Measurements from ENCODE around the gene TCF25.
"Not testable (repeated sequence)": the region's sequence is repeated elsewhere in the genome, so short reads cannot be mapped to it uniquely, and the experiment has no call there.

The TCF25 gene

DNA sequence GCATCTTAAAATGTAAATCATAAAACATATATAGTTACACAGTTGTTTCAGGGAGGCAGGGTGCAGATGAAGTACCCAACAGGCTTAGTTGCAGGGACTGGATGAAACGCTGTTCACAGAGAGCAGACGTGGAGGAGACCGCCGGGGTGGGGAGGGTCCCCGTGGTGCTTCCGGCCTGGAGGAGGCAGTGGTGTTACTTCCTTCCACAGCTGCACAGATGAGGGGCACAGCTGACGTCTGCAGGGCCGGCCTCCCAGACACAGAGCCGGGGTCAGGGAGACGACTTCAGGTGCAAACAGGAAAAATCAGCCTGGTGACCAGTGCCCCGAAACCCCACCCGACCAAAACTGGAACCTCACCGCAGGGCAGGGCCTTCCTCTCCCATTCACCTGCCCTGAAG lies 28.0 kb upstream of the TCF25 start:
- DNase-seq (ENCODE audit: low read depth) = no peak

DNA sequence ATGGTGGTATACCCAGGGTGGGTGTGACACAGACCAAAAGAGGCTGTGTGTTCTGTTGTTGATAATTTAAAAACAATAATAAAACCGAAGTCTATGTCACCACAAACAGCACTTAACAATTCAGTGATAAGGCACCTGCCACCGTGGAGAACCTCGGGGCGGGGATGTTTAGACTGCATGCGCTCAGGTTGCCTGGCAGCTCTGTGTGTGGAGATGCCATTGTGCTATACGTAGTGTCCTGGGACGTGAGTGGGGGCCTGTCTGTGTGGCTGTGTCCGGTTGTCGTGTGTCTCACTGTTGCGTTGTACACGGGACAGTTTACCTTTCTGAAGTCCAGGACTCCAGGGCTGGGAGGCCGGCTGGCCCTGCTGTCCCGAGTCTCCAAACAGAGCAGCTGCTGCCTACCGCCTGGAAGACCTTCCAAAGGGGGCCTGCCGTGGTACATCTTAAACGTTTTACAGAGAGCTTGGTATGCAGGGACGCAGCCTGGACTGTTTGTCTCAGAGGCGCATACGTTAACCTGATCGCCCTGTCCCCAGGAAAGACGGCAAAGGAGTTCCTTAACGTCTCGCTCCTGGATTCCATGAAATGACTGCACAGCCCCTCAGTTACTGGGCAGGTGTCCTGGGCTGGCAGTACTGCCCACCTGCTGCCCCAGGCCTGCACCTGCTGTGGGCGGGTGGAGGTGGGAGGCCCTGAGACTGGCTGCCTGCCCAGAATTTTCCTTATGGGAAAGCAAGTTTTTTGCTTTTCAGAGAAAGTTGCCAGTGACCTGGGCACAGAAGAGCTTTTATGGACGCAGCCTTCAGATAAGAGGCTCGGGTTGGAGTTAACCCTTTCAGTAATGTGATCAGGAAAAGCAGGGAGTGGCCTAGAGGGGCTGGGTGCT lies 26.1 kb upstream of the TCF25 start:
- no peak for DNase-seq (ENCODE audit: low read depth)

DNA sequence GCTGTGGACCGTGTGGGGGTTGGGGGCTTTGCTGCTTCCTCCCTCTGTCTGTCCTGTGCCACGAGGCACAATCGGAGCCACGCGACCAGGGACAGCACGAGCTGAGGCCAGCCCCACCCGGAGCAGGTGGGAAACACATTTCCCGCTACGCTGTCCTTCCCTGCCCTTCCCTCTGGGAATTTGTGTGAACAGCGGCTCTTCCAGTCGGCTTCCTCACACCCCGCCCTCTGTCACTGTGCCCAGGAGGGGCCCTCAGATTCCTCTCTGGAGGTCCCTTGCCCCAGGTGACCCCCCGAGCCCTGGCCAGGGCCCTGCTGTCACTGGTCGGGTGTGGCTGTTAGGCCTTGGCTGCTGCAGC lies 25.5 kb upstream of the TCF25 start:
- no peak for DNase-seq (ENCODE audit: low read depth)

DNA sequence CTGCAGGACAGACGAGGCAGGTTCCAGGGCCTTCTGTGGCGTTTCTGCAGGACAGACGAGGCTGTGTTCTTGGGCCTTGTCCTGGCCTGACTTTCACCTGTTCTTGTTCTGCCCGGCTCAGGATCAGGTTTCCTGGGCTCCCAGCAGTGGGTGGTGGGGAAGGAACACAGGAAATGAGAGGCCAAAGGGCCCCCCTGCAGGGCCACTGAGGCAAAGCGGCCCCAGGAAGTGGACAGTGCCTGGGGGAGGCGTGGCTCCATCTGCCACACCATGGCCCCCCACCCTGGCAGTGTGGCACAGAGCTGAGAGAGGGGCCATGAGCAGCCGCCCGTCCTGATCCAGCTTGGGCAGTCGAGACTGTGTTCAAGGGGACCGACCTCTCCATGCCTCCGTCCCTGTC lies 24.4 kb upstream of the TCF25 start:
- no peak for DNase-seq (ENCODE audit: low read depth)

DNA sequence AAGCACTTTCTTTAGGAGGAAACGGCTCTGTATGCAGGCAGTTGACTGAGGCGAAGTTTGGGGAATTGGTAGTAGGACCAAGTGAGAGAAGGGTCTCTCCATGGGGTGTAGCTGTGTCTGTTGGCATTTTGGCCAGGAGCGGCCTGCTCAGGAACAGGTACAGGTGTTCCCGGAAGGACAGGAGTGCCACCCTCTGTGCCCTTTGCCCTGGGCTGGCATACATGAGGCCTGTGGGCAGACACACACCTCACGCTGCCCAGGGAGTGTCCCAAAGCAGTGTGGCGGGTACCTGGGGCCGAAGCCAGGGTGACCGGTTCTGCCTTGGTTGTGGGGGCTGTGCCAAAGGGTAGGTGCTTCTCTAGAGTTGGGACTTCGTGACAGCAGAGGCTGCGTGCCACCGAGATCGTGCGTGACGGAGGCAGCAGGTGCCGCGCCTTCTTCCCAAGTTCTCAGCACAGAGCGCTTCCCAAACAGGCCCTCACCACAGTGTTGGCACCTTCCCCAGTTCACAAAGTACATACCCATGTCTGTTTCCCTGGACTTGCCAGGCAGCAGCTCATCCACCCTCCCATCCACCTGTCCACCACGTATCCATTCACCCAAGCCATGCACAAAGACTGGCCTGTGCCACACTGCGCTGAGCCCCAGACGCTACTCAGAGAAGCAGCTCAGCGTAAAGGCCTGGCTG lies 19.9 kb upstream of the TCF25 start:
- DNase-seq (ENCODE audit: low read depth) = no peak

DNA sequence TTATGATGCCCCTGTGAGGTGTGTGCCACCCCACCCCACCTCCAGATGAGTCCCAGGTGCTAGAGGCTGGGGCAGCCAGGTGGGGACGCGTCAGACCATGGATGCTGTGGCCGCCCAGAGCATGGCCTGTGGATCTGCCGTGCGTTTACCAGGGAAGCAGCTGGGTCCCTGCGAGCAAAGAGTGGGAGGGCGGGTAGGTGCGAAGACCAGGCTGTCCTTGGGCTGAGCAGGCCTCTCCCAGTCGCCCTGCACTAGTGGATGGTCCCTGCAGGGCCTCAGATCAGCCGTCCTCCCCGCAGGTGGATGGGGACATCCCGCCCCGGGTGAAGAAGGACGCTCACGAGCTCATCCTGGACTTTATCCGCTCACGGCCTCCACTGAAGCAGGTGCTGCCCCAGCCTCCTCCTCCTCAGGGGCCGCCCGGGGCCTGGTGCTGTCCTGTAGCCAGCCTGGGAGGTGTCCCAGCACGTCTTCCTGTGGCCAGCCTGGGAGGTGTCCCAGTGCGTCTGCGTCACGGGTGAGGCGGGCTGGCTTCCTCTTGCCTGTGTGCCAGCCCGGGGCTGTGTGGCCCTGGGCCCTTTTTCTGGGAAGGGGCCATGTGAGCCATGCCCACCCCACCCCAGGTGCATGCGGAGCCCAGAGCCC lies 18.0 kb upstream of the TCF25 start:
- no peak for DNase-seq (ENCODE audit: low read depth)

DNA sequence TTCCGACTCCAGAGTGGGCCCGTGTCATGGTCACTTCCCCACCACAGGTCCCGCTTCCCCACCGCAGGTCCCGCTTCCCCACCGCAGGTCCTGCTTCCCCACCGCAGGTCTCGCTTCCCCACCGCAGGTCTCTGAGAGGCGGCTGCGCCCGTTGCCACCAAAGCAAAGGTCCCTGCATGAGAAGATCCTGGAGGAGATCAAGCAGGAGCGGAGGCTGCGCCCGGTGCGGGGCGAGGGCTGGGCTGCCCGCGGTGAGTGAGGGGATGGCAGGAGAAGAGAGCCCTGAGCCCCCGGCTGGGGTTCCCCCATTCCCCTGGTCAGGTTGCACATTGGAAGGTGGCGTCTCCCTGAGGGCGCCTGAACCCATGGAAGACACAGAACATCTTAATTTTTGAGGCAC lies 17.4 kb upstream of the TCF25 start:
- DNase-seq (ENCODE audit: low read depth) = no peak

DNA sequence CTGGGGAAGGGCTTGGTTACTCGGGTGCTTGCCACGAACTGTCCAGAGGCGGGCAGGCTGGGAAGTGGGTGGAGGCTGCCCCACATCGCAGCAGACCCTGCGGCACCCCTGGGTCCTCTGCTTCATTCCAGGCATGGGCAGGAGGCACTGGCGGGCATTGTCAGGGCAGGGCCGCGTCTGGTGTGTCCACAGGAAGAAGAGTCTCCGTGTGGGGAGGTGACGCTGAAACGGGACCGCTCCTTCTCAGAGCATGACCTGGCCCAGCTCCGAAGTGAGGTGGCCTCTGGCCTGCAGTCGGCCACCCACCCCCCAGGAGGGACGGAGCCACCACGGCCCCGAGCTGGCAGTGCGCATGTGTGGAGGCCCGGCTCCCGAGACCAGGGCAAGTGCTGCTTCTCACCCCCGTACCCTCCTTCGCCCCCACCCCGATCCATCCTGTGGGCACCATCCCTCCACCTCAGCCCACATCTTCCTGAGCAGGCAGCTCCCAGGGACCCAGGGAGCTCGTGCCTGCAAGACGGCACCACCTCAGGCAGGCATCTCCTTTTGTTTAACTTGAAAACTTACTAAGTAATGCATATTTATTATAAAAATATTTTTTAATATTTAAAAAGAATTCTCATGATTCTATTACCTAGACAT lies 14.3 kb upstream of the TCF25 start:
- no peak for DNase-seq (ENCODE audit: low read depth)

DNA sequence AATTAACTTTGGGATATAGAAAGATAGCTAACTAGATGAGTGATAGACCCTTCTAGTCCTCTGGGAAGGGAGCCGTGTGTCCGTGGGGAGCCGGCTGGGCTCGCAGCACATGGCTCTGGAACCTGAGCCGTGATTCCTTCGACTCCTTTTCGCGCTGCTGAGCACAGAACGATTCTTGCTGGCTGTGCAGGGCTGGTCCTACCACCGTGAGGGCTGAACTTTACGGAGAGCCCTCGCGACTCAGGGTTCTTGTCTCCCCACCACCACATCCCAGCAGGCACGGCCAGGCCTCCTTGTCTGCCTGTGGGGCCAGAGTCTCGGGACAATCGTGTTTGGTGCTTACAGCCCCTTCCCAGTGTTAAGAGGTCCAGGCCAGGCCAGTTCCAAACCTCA lies 13.8 kb upstream of the TCF25 start:
- DNase-seq (ENCODE audit: low read depth) = no peak

DNA sequence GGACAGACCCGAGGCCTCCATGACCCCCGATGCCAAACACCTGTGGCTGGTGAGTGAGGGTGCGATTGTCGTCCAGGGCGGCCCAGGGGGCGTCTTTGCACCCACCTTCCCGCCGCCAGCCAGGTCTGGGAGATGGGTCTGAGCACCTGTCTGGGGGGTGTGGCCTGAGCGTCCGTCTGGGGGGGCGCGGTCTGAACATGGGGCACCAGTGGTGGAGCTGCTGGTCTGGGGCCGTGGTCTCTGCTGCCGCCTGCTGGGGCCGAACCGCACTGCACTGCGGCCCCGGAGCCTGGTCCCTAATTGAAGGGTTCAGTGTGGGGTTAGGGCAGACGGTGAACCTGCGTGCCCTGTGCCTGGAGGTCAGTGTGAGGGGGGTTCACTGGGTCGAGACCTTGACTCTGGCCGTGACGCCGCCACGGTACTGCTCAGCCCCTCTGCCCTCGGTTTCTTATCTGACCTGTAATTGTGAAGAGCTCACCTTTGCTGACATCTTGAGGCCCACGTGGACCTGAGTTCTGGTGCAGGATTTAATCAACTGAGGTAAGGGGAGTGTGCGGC lies 12.6 kb upstream of the TCF25 start:
- DNase-seq (ENCODE audit: low read depth) = peak; percentile 69

DNA sequence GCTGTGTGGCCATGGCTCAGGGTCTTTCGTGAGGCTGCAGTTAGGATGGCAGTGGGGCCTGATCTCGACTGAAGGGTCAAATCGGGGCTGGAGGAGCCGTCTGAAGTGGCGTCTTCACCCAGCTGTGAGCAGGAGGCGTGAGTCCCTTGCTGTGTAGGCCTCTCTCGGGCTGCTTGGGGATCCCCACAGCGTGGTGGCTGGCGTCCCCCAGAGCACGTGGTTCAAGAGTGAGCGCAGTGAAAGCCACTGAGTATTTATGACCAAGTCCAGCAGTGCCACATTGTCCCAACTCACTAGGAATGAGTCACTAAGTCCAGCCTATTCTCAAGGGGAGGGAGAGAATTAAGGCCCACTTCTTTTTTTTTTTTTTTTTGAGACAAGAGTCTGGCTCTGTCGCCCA lies 11.7 kb upstream of the TCF25 start:
- peak; percentile 25 for DNase-seq (ENCODE audit: low read depth)

DNA sequence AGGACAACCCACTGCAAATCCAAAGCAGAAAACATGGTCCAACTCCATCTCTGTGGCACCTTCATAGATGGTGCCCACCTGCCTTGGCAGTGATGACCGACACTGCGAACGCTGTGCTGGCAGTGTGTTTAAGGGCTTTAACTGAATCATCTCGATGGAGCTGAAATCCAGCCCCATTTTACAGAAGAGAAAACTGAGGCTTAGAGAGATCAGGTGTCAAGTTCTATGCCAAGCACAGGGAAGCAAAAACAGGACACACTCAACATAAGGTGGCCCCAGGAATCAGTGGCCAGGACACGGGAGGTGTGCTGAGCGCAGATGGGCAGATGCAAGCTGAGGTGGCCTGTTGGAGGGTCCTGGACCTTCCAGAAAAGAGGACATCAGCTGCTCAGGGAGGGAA lies 10.7 kb upstream of the TCF25 start:
- DNase-seq (ENCODE audit: low read depth) = no peak

DNA sequence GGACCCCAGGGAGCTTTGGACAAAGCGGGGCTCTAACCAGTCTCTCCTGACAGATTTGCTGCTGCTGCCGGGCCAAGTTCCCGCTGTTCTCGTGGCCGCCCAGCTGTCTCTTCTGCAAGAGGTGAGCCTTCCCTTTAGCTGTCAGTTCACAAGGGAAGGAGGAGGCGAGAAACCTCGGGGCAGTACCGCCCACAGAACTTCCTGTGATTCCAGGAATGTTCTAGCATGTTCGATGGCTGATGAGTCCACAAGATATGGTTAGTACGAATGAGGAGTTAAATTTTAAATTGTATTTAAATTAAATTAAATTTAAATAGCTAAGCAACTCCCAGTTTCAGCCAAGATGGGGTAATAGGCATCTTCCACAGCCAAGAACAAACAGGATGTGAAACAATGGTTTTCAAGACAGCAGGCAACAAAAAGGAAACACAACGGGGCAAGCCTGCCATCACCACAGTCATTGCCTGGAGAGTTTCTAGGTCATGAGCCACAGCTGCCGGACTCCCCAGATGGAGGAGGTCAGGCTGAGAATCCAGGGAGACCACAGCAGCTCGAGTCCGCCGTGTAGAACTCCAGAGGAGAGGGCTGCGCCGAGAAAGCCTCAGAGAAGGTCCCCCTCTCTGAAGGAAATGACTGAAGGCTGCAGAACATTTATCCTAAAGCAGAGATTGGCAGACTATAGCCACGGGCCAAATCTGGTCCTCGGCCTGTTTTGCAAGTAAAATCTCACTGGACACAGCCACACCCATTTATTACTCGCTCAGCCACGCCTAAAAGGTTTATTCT lies 9.5 kb upstream of the TCF25 start:
- DNase-seq (ENCODE audit: low read depth) = peak; percentile 31

DNA sequence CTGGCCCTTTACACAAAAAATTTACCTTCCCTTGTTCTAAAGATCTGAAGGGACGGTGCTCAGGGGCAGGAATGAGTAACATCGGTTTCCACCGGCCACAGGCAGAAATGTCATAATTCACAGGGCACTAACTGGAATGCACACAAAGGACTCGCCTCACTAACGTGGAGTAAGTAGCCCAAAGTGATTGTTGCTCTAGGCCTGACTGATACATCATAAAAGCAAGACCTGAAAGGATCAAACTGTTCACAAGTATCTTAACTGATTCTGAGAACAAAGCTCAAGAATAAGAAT lies 8.9 kb upstream of the TCF25 start:
- DNase-seq (ENCODE audit: low read depth) = peak; percentile 55

DNA sequence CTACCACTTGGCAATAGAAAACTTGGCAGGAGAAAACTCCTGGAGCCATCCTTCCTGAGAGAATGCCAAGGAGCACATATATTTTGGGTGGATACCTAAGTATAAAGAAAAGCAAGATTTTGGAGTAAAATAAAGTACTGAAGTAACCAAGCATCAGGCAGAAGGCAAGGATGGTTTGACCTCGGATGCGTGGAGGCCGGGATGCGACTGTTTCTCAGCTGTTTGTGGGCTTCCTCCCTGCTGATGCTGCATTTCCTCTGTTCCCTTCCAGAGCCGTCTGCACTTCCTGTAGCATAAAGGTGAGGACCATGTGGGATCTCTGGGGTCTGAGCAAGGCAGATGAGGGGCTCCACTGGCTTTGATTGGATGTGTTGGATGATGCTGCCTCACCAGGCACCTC lies 5.5 kb upstream of the TCF25 start:
- DNase-seq (ENCODE audit: low read depth) = no peak

DNA sequence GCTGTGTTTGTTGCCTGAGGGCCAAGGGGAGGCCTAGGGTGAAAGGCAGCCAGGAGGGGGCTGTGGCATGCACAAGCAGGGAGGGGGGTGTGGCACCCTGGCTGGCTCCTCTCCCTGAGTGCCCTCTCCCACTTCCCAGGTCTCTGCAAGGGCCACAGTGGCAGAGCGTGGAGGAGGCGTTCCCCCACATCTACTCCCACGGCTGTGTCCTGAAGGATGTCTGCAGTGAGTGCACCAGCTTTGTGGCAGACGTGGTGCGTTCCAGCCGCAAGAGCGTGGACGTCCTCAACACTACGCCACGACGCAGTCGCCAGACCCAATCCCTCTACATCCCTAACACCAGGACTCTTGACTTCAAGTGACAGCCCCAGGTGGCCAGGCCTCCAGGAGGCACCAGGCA lies 3.5 kb upstream of the TCF25 start:
- no peak for DNase-seq (ENCODE audit: low read depth)

DNA sequence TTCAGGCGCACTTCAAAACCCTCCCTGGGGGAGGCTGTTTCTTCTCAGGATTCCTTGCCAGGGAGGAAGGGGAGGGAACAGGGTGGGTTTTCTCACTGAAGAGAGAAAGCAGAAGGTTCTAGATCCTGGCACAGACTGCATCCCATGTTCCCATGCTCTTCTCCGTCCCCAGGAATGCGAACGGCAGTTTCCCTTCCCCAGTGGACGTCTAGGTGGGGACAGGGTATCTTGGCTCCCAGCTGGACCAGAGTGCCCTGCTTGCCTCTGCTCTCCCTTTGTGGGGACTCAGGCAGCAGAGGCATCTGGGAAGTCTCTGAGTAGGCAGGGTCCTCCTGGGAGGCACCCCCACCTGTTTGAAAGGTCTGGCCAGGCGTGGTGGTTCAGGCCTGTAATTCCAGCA lies 3.0 kb upstream of the TCF25 start:
- DNase-seq (ENCODE audit: low read depth) = no peak

DNA sequence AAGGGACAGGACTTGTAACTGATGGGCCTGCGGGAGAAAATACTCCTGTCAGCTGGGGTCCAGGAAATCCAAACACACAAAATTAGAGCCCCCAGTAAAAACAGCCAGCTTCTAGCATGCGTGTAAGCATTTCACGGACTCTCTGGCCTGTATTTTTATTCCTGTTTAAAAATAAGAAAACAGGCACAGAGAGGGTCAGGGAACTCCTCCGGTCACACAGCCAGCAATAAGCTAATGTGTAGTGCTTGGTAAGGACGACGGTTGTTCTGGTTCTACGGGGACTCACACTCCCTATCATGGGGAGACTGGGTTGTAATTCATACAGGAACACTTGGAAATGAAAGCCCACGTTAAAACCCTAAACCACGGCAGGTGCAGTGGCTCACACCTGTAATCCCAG lies 1.5 kb upstream of the TCF25 start:
- no peak for DNase-seq (ENCODE audit: low read depth)

DNA sequence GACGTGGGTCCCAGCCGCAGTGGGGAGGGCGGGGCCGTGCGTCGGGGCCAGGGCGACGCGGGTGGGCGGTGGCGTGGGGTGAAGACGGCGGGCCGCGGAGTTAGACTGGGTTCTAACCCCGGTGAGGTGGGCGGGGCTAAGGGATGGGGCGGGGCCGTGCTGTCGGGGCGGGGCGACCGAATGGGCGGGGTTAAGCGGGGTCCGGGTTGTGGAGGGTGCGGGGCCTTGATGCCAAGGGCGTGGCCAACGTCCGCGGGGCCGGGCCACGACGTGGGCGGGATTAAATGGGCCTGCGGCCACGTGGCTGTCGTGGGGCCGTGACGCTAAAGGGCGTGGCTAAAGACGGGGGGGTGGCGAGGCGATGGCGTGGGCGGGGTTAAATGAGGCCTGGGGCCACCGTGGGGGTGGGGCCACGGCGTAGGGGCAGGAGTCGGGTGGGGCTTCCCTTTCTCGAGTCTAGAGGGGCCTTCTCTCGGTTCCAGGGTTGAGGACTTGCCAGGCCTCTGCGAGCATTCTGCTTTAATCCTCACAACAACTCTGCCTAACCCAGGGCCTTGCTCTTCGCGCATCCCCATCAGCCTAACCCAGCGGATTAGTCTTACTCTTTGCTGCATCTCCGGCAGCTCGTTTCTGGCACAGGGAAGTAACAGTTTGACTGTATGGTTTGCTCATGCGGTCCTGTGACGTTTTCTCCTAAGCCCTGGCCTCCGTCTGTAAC lies 739 bp downstream of the TCF25 start:
- DNase-seq (ENCODE audit: low read depth) = peak; percentile 95

DNA sequence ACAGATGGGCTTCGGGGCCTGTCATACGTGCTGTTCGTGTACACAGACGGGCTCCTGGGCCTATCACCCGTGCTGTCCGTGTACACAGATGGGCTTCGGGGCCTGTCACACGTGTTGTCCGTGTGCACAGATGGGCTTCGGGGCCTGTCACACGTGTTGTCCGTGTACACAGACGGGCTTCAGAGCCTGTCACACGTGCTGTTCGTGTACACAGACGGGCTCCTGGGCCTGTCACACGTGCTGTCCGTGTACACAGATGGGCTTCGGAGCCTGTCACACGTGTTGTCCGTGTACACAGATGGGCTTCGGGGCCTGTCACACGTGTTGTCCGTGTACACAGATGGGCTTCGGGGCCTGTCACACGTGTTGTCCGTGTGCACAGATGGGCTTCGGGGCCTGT lies 5.7 kb downstream of the TCF25 start:
- not testable (repeated sequence) for DNase-seq (ENCODE audit: low read depth)

All from ELR (cell line).